NCI-H748 treated with DMSO at 0.1 percent for 48 hours (cell line): ENCODE measurements around the gene LRP1B.
"Not testable (repeated sequence)": the region's sequence is repeated elsewhere in the genome, so short reads cannot be mapped to it uniquely, and the experiment has no call there.

Experiments used
- DNase-seq: peaks from one replicate; lab custom pipeline; 2025; lab: John Stamatoyannopoulos, UW

LRP1B gene

GRCh38 chr2:140603416-140603815, 1527.4 kb downstream of the LRP1B start:
- no peak for DNase-seq

- DNase-seq: no peak
Observed at GRCh38 chr2:140601801-140602200, 1529.0 kb downstream of the LRP1B start.

- DNase-seq: no peak
Observed at GRCh38 chr2:140601342-140601741, 1529.5 kb downstream of the LRP1B start.

GRCh38 chr2:140600116-140600515, 1530.7 kb downstream of the LRP1B start:
- no peak for DNase-seq

GRCh38 chr2:140597836-140598235, 1533.0 kb downstream of the LRP1B start:
- no peak for DNase-seq

- DNase-seq: no peak
Observed at GRCh38 chr2:140597205-140597604, 1533.6 kb downstream of the LRP1B start.

GRCh38 chr2:140596447-140596846, 1534.4 kb downstream of the LRP1B start:
- DNase-seq: no peak

GRCh38 chr2:140595107-140595506, 1535.7 kb downstream of the LRP1B start:
- DNase-seq: no peak

GRCh38 chr2:140593132-140593531, 1537.7 kb downstream of the LRP1B start:
- no peak for DNase-seq

- DNase-seq: no peak
Observed at GRCh38 chr2:140589696-140590095, 1541.1 kb downstream of the LRP1B start.

- DNase-seq: no peak
Observed at GRCh38 chr2:140589273-140589672, 1541.5 kb downstream of the LRP1B start.

GRCh38 chr2:140586379-140586778, 1544.4 kb downstream of the LRP1B start:
- DNase-seq: no peak

GRCh38 chr2:140585016-140585415, 1545.8 kb downstream of the LRP1B start:
- DNase-seq: no peak

- no peak for DNase-seq
Observed at GRCh38 chr2:140584471-140584870, 1546.3 kb downstream of the LRP1B start.

GRCh38 chr2:140580532-140581151, 1550.2 kb downstream of the LRP1B start:
- no peak for DNase-seq

GRCh38 chr2:140577453-140577852, 1553.4 kb downstream of the LRP1B start:
- DNase-seq: no peak

- no peak for DNase-seq
Observed at GRCh38 chr2:140567734-140568133, 1563.1 kb downstream of the LRP1B start.

- no peak for DNase-seq
Observed at GRCh38 chr2:140565756-140566155, 1565.1 kb downstream of the LRP1B start.

- DNase-seq: no peak
Observed at GRCh38 chr2:140555701-140556100, 1575.1 kb downstream of the LRP1B start.

GRCh38 chr2:140552634-140553033, 1578.2 kb downstream of the LRP1B start:
- no peak for DNase-seq

- DNase-seq: no peak
Observed at GRCh38 chr2:140551287-140551686, 1579.5 kb downstream of the LRP1B start.

GRCh38 chr2:140550821-140551220, 1580.0 kb downstream of the LRP1B start:
- peak; percentile 3 for DNase-seq

- not testable (repeated sequence) for DNase-seq
Observed at GRCh38 chr2:140544769-140545168, 1586.0 kb downstream of the LRP1B start.

- no peak for DNase-seq
Observed at GRCh38 chr2:140542627-140543026, 1588.2 kb downstream of the LRP1B start.
